Progenitor cell of endocrine pancreas (in vitro differentiated cells): ENCODE results near the gene EVA1C. TPM values are rescaled to one million over a fixed set of nuclear protein-coding genes. Genes with fewer than 3 reads are reported as not detected.
"Not testable (repeated sequence)": the region's sequence is repeated elsewhere in the genome, so short reads cannot be mapped to it uniquely, and the experiment has no call there.

Experiments
- DNase-seq: peaks from one replicate; pipeline ENCODE4 v3.0.0; 2021; ENCODE audit warnings: low spot score; ENCODE audit not compliant: unreplicated experiment
- H3K27ac Mint-ChIP-seq: 2 replicates; pipeline ENCODE4 v1.8.0; 2021; ENCODE audit warnings: mild to moderate bottlenecking, moderate library complexity, mixed read lengths
- H3K27me3 Mint-ChIP-seq: 2 replicates; pipeline ENCODE4 v1.8.0; 2021; ENCODE audit warnings: mixed read lengths
- H3K36me3 Mint-ChIP-seq: 2 replicates; pipeline ENCODE4 v1.8.0; 2022; ENCODE audit warnings: mixed read lengths; ENCODE audit not compliant: insufficient read depth
- H3K4me1 Mint-ChIP-seq: 2 replicates; pipeline ENCODE4 v1.8.0; 2021; ENCODE audit warnings: low read depth, mixed read lengths
- H3K4me3 Mint-ChIP-seq: 2 replicates; pipeline ENCODE4 v1.8.0; 2021; ENCODE audit warnings: low read depth, mild to moderate bottlenecking, moderate library complexity, mixed read lengths
- H3K9me3 Mint-ChIP-seq: 2 replicates; pipeline ENCODE4 v1.8.0; 2021; ENCODE audit warnings: low read depth, mixed read lengths
- total RNA-seq: library from RNA; stranded (reverse); gene quantifications from 2 replicates; pipeline ENCODE4 v1.2.1, GENCODE V29; 2021
- TF ChIP-seq, protein P1 (sequence below): fragments of 200-600 bp; sonication (generic); IDR thresholded peaks from one replicate; pipeline ENCODE4 v1.5.0; 2021; ENCODE audit warnings: antibody characterized with exemption, mild to moderate bottlenecking; ENCODE audit not compliant: unreplicated experiment

Gene EVA1C
- total RNA-seq, 1 donor from 2014 or later: not detected

DNA sequence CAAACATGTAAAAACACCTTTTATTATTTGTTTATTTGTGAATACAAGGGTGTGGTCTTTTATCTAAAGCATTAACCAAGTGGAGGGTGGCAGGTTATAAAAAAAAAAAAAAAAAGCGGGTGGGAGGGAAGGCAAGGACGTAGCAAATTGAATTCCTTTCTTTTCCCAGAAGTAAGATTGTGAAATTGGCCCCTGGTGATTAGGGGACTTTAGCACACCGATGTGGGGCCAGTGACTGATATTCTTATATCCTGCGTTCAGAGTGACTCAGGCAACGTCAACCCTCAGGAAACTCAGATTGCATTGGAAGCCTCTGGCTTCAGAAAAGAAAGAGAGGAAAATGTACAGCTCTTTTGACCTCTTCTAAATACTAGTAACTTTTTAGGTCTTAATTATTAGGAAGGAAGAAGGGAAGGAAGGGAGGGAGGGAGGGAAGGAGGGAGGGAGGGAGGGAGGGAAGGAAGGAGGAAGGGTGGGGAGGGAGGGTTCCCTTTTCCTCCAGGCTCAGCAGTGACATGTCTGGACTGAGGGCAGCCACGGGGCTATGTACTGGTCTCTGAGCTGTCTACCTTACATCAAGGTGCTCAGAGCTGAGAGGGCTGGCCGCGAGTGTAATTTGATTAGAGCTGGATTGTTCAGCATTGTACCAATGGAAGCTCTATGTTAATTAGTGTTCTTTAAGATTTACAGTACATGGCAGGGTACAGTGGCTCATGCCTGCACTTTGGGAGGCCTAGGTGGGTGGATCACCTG lies 30.2 kb downstream of the EVA1C start:
- H3K4me3 Mint-ChIP-seq: no peak overlapping the region
- no peaks in the 10 kb centered on the region for H3K36me3 Mint-ChIP-seq
- H3K4me1 Mint-ChIP-seq: no peaks in the 10 kb centered on the region
- no peak for DNase-seq
- H3K27ac Mint-ChIP-seq: no peak overlapping the region
- TF ChIP-seq, protein P1, sequence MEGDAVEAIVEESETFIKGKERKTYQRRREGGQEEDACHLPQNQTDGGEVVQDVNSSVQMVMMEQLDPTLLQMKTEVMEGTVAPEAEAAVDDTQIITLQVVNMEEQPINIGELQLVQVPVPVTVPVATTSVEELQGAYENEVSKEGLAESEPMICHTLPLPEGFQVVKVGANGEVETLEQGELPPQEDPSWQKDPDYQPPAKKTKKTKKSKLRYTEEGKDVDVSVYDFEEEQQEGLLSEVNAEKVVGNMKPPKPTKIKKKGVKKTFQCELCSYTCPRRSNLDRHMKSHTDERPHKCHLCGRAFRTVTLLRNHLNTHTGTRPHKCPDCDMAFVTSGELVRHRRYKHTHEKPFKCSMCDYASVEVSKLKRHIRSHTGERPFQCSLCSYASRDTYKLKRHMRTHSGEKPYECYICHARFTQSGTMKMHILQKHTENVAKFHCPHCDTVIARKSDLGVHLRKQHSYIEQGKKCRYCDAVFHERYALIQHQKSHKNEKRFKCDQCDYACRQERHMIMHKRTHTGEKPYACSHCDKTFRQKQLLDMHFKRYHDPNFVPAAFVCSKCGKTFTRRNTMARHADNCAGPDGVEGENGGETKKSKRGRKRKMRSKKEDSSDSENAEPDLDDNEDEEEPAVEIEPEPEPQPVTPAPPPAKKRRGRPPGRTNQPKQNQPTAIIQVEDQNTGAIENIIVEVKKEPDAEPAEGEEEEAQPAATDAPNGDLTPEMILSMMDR: no peak
- peaks cover 11% of the 10 kb centered on the region for H3K9me3 Mint-ChIP-seq
- H3K27me3 Mint-ChIP-seq: peaks cover 3% of the 10 kb centered on the region

DNA sequence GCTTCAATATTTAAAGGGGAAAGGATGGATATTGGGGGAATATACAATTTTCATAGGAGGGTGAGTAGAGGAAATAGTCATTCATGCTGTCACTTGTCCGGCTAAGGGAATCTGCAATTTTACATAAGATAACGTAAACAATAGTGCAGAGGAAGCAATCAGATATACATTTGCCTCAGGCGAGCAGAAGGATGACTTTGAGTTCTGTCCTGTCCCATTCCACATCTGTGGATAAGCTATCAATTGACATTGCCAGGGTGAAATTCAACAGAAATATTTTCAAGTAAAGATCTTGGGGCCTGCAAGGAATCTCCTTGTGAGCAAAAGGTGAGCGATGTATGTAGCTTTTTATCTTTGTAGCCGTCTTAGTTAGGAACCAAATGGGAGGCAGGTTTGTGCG lies 32.6 kb downstream of the EVA1C start:
- no peak for DNase-seq
- Mint-ChIP-seq H3K4me1 (no peaks in the 10 kb centered on the region), H3K9me3 (peaks cover 11% of the 10 kb centered on the region), H3K4me3 (no peak overlapping the region), H3K27ac (no peak overlapping the region), H3K27me3 (peaks cover 3% of the 10 kb centered on the region), H3K36me3 (no peaks in the 10 kb centered on the region)
- TF ChIP-seq, protein P1: no peak

DNA sequence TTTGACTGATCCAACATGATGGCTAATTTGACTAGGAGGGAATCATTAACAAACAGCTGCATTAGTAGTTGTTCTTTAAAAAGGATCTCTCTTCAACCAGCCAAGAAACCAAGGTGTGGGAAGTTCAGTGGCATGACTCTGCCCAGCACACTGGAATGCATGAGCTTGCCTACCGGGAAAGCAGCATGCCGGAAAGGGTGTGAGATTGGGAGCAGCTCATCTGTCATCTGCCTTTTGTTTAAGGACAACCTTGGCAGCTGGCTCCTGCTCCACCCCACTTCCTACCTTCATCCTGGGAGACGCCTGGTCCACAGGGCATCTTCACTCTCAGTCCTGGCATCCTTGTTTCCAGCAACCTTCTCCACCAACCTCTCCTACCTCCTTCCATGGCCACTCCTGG lies 33.9 kb downstream of the EVA1C start:
- H3K27ac Mint-ChIP-seq, H3K27me3 Mint-ChIP-seq, H3K4me1 Mint-ChIP-seq, H3K36me3 Mint-ChIP-seq, H3K4me3 Mint-ChIP-seq, DNase-seq: not testable (repeated sequence)
- H3K9me3 Mint-ChIP-seq: peaks cover 11% of the 10 kb centered on the region

DNA sequence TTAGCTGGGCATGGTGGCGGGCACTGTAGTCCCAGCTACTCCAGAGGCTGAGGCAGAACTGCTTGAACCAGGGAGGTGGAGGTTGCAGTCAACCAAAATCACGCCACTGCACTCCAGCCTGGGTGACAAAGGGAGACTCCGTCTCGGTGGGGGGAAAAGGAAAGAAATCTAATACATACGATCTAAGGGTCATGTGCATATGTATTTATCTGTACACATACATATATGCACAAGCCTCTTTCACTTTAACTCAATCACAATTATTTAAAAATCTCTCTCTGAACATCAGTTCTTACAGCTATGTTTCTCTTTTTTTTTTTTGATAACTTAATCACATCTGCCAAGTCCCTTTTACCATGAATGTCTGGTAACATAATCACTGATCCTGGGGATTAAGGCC lies 34.7 kb downstream of the EVA1C start:
- H3K4me3 Mint-ChIP-seq: no peak overlapping the region
- no peak for DNase-seq
- no peaks in the 10 kb centered on the region for H3K36me3 Mint-ChIP-seq
- H3K27me3 Mint-ChIP-seq: no peaks in the 10 kb centered on the region
- no peak overlapping the region for H3K27ac Mint-ChIP-seq
- no peaks in the 10 kb centered on the region for H3K4me1 Mint-ChIP-seq
- peaks cover 11% of the 10 kb centered on the region for H3K9me3 Mint-ChIP-seq
- TF ChIP-seq, protein P1: no peak

DNA sequence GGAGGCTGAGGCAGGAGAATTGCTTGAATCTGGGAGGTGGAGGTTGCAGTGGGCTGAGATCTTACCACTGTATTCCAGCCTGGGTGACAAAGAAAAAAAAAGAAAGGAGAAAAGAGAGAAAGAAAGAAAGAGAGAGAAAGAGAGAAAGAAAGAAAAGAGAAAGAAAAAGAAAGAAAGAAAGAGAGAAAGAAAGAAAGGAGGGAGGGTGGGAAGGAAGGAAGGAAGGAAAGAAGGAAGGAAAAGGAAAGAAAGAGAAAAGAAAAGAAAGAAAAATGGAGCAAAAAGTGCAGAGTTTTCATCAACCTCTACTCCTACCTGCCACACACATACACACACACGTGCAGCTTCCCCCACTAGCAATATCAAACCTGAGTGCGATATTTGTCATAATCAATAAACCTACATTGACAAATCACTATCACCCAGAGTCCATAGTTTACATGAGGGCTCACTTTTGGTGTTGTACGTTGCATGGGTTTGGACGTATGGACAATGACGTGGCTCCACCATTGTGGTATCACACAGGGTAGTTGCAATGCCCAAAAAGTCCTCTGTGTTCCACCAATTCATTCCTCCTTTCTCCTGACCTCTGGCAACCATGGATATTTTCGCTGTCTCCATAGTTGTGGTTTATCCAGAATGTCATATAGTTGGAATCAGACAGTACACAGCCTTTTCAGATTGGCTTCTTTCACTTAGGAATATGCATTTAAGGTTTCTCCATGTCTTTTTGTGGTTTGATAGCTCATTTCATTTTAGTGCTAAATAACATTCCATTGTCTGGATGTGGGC lies 36.5 kb downstream of the EVA1C start:
- Mint-ChIP-seq H3K4me3 (no peak overlapping the region), H3K9me3 (peaks cover 7% of the 10 kb centered on the region), H3K27ac (no peak overlapping the region), H3K27me3 (no peaks in the 10 kb centered on the region), H3K4me1 (no peaks in the 10 kb centered on the region), H3K36me3 (no peaks in the 10 kb centered on the region)
- TF ChIP-seq, protein P1: no peak
- no peak for DNase-seq

DNA sequence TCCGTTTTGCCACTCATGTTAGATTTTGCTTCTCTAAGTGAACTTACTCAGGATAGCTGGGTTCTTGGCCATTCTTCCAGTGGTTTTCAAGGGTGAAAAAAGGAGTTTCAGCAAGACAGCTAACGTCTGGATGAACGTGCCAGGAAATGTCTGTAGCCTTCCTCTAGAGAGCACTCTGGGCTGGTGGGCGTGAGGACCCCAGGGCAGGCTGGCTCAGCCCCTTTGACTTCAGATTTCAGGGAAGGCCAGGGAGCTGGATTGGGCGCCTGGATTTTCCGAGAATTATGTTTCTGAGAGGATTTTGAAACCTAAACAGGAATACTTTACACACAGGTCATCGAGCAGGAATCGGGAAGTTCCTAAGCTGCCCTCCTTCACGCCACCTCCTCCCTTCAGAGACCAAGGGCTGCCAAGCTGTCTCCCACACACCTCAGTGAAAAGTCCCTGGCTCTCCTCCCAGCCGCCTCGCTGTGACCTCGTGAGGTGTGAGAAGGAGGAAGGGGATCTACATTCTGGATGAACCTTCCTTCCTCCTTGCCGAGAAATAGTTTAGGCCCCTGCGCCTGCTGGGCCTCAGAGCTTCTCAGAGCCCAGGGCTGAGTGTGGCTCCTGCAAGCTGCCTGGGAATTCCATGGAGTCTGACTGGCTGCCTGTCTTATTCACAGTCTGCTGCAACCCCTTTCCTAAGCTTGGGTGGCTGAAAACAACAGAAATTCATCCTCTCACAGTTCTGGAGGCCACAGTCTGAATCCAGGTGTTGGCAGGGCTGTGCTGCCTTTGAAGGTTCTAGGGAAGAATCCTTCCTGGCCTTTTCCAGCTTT lies 38.6 kb downstream of the EVA1C start:
- H3K36me3 Mint-ChIP-seq, H3K27me3 Mint-ChIP-seq, H3K27ac Mint-ChIP-seq: not testable (repeated sequence)

DNA sequence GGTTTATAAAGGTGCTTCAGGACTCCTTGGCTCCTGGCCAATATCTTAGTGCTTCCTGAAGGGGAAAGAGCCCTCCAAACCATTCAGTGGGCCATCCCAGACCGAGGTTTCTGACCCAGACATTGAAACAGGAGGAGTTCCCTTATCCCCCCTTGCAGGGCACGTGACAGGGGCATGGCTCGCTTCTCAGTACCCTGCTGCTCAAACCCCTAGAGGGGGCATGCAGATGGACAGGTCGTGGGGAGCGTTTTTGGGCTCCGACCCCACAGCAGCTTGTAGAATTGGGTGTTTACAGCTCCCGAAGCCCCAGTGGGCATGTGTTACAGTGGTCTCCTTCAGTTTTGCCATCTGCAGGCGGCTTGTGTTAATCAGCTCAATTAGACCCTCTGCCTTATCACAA lies 39.7 kb downstream of the EVA1C start:
- not testable (repeated sequence) for H3K4me1 Mint-ChIP-seq, H3K27me3 Mint-ChIP-seq, H3K9me3 Mint-ChIP-seq, DNase-seq, H3K36me3 Mint-ChIP-seq, H3K4me3 Mint-ChIP-seq, H3K27ac Mint-ChIP-seq

More for the DNA sequence above, 38.6 kb downstream of the EVA1C start:
- DNase-seq, H3K4me3 Mint-ChIP-seq, H3K9me3 Mint-ChIP-seq, H3K4me1 Mint-ChIP-seq: not testable (repeated sequence)
